K562 (cell line): ENCODE results near the gene DDAH2. TPM values are rescaled to one million over a fixed set of nuclear protein-coding genes. Genes with fewer than 3 reads are reported as not detected.
A peak's percentile ranks its signal among the peaks of the same experiment; 100 is the strongest.

Experiments used
- AFF1 ChIP-seq, 2 experiments: fragments of 450-650 bp; IDR thresholded peaks; 2 replicates each; pipeline ENCODE4 v1.6.1; 2018; ENCODE audit warnings: mild to moderate bottlenecking in 2 of 2, low read depth in 1 of 2; ENCODE audit not compliant: partially characterized antibody in 2 of 2
- ARID3B ChIP-seq: fragments of 250-450 bp; sonication (Bioruptor Pico); IDR thresholded peaks from 2 replicates; pipeline ENCODE4 v1.4.0; 2020; ENCODE audit warnings: borderline replicate concordance
- CAMTA2 ChIP-seq: fragments of 250-450 bp; sonication (Bioruptor Pico); conservative IDR thresholded peaks from 2 replicates; pipeline ENCODE4 v1.5.1; 2022
- DLX4 ChIP-seq: fragments of 250-450 bp; sonication (Bioruptor Pico); IDR thresholded peaks from 2 replicates; pipeline ENCODE4 v1.6.1; 2021; ENCODE audit warnings: mild to moderate bottlenecking
- EHMT2 ChIP-seq: fragments of 450-650 bp; IDR thresholded peaks from 2 replicates; pipeline ENCODE4 v1.6.1; 2018; ENCODE audit warnings: antibody characterized with exemption
- ELK3 ChIP-seq: fragments of 450-650 bp; formaldehyde crosslinking; IDR thresholded peaks from 2 replicates; pipeline ENCODE4 v1.4.0; 2020; ENCODE audit warnings: mild to moderate bottlenecking
- HLTF ChIP-seq: fragments of 450-650 bp; IDR thresholded peaks from 2 replicates; pipeline ENCODE4 v1.6.1; 2016
- KDM2B ChIP-seq: fragments of 250-450 bp; sonication (Bioruptor Pico); IDR thresholded peaks from 2 replicates; pipeline ENCODE4 v1.8.0; 2021; ENCODE audit warnings: mild to moderate bottlenecking, moderate library complexity
- PCBP1 ChIP-seq: fragments of 200-400 bp; formaldehyde crosslinking; IDR thresholded peaks from 2 replicates; pipeline ENCODE4 v1.6.1; 2018; ENCODE audit warnings: mild to moderate bottlenecking, low read depth, low read length; ENCODE audit not compliant: poor library complexity, severe bottlenecking
- ZNF740 ChIP-seq, 3 experiments: fragments of 200-800 bp in 1 of 3; sonication (Bioruptor generic) in 1 of 3; sonication (generic) in 1 of 3; formaldehyde crosslinking in 1 of 3; IDR thresholded peaks; 2 replicates each; pipeline versions ENCODE4 v1.6.1 to v1.8.0; 2016 to 2022; ENCODE audit warnings: mild to moderate bottlenecking in 2 of 3, missing compliant biosample characterization in 2 of 3, missing genetic modification characterization in 2 of 3, missing genetic modification reagents in 1 of 3
- ZNF75A ChIP-seq: fragments of 450-650 bp; formaldehyde crosslinking; IDR thresholded peaks from 2 replicates; pipeline ENCODE4 v1.4.0; 2020; ENCODE audit warnings: mild to moderate bottlenecking
- polyA plus RNA-seq, 8 experiments: library from polyadenylated mRNA; depleted of rRNA in 4 of 8; stranded (reverse) in 5 of 8; unstranded in 3 of 8; fragments of >200 nt; fragmentation: Nextera tagmentation in 2 of 8; fragmentation: Illumina TruSeq in 1 of 8; extraction: Ambion mirVana in 2 of 8; extraction: Trizol in 1 of 8; gene quantifications; 2 replicates each; pipeline versions ENCODE4 v1.2.1 to v1.2.3, GENCODE V29; 2011 to 2014; ENCODE audit warnings: inconsistent platforms in 1 of 8, missing spikeins in 1 of 8
- total RNA-seq, 7 experiments: library from RNA; depleted of rRNA in 6 of 7; stranded (reverse); fragments of >200 nt in 6 of 7; fragmentation: Illumina TruSeq in 2 of 7; extraction: Trizol in 2 of 7; gene quantifications; 2 replicates each; pipeline versions ENCODE4 v1.2.1 to v1.2.3, GENCODE V29; 2011 to 2021; ENCODE audit warnings: low replicate concordance in 1 of 7

DDAH2 gene
- total and polyA plus RNA-seq, 9 of the 15 experiments (the other 6 are each of a cell fraction or from before 2014, with no cell fraction given), result 1.8 to 45.4 (median 21.4) TPM

- TF ChIP-seq HLTF, result peak; percentile 85; the same call in 1 of the 2 replicates
- no peak for TF ChIP-seq ZNF75A
- no peak for TF ChIP-seq PCBP1
- TF ChIP-seq ELK3 (CRISPR knock-in tag), result 0 out of 2 replicates have a peak, but pooled peaks have one; percentile 45
- TF ChIP-seq ARID3B (CRISPR knock-in tag), result 0 out of 2 replicates have a peak, but pooled peaks have one; percentile 24
- no peak for TF ChIP-seq AFF1 (IDR thresholded peaks at IDR 0.05; ENCODE audit: low read depth in 1 of 2, partially characterized antibody in 2 of 2)
- peak; percentile 91; the same call in 1 of the 2 replicates for TF ChIP-seq CAMTA2 (CRISPR knock-in tag)
- no peak for TF ChIP-seq ZNF740 (CRISPR knock-in tag; IDR thresholded peaks at IDR 0.05)
- TF ChIP-seq ZNF740 (tag; IDR thresholded peaks at IDR 0.05), result peak in 1 of 2 experiments; percentile 52; a peak in 1 of 4 replicates
- no peak for TF ChIP-seq KDM2B (CRISPR knock-in tag)
- TF ChIP-seq DLX4, result no peak
- peak; percentile 47; the same call in 1 of the 2 replicates for TF ChIP-seq EHMT2
- TF ChIP-seq, all 486 proteins: peak for 83
These were observed 8.4 kb upstream of the DDAH2 start (continued) for GRCh38 chr6:31737315-31737990.
